Thyroid gland (tissue), 4 donors: ENCODE results near the gene MYLK.

Experiments
- CTCF ChIP-seq, 6 experiments: fragments of 200-600 bp in 3 of 6; fragments of 450-650 bp in 3 of 6; sonication (generic) in 3 of 6; IDR thresholded peaks; one replicate each; pipeline ENCODE4 v1.5.1; 2016 to 2019; ENCODE audit warnings: antibody characterized with exemption in 6 of 6, mild to moderate bottlenecking in 2 of 6, inconsistent platforms in 1 of 6, moderate library complexity in 1 of 6
- POLR2A ChIP-seq, 2 donors: fragments of 450-650 bp; IDR thresholded peaks; one replicate each; pipeline ENCODE4 v1.6.1; 2017; ENCODE audit warnings: antibody characterized with exemption in 2 of 2, mild to moderate bottlenecking in 2 of 2, moderate library complexity in 1 of 2

GRCh38 chr3:123568034-123568433, 316.1 kb downstream of the MYLK start:
- no peak for TF ChIP-seq CTCF (IDR thresholded peaks at IDR 0.05)
- TF ChIP-seq POLR2A (IDR thresholded peaks at IDR 0.05) = no peak
